Natural killer cell treated with Interleukin-12 subunit alpha and Interleukin-12 subunit beta and Interleukin-15 and Interleukin-18, amount 100 ng/mL, for 72 hours (primary cell): ENCODE results near the gene ALPK3. TPM values are rescaled to one million over a fixed set of nuclear protein-coding genes. Genes with fewer than 3 reads are reported as not detected.
"Not testable (repeated sequence)": the region's sequence is repeated elsewhere in the genome, so short reads cannot be mapped to it uniquely, and the experiment has no call there.

Experiments
- ATAC-seq, 2 donors: fragments of 150-1000 bp; cut with Tn5 transposase in 1 of 2; sonication (Bioruptor Pico), chemical (Tn5 transposase) in 1 of 2; 2 replicates each; pipeline ENCODE4 v1.10.0; 2021
- DNase-seq: peaks from one replicate; pipeline ENCODE4 v3.0.0; 2022; ENCODE audit warnings: low spot score
- H3K27ac Mint-ChIP-seq, 2 donors: 1 replicate in 1 of 2; 2 replicates in 1 of 2; pipeline ENCODE4 v1.8.0; 2022; ENCODE audit warnings: mixed read lengths in 2 of 2, mild to moderate bottlenecking in 1 of 2, moderate library complexity in 1 of 2
- H3K27me3 Mint-ChIP-seq, 2 donors: 1 replicate in 1 of 2; 2 replicates in 1 of 2; pipeline ENCODE4 v1.8.0; 2022; ENCODE audit warnings: mixed read lengths in 2 of 2
- H3K36me3 Mint-ChIP-seq: one replicate; pipeline ENCODE4 v1.8.0; 2022; ENCODE audit warnings: mixed read lengths
- H3K4me1 Mint-ChIP-seq, 2 donors: 1 replicate in 1 of 2; 2 replicates in 1 of 2; pipeline ENCODE4 v1.8.0; 2022; ENCODE audit warnings: low read depth in 2 of 2, mixed read lengths in 2 of 2, mild to moderate bottlenecking in 1 of 2
- H3K4me3 Mint-ChIP-seq: one replicate; pipeline ENCODE4 v1.8.0; 2022; ENCODE audit warnings: mixed read lengths
- H3K9me3 Mint-ChIP-seq: 2 replicates; pipeline ENCODE4 v1.8.0; 2022; ENCODE audit warnings: mixed read lengths
- total RNA-seq, 2 donors: library from RNA; stranded (reverse); gene quantifications; one replicate each; pipeline ENCODE4 v1.2.3, GENCODE V29; 2022

Gene ALPK3
- total RNA-seq, 2 donors from 2014 or later = 0.43 to 0.67 TPM

DNA sequence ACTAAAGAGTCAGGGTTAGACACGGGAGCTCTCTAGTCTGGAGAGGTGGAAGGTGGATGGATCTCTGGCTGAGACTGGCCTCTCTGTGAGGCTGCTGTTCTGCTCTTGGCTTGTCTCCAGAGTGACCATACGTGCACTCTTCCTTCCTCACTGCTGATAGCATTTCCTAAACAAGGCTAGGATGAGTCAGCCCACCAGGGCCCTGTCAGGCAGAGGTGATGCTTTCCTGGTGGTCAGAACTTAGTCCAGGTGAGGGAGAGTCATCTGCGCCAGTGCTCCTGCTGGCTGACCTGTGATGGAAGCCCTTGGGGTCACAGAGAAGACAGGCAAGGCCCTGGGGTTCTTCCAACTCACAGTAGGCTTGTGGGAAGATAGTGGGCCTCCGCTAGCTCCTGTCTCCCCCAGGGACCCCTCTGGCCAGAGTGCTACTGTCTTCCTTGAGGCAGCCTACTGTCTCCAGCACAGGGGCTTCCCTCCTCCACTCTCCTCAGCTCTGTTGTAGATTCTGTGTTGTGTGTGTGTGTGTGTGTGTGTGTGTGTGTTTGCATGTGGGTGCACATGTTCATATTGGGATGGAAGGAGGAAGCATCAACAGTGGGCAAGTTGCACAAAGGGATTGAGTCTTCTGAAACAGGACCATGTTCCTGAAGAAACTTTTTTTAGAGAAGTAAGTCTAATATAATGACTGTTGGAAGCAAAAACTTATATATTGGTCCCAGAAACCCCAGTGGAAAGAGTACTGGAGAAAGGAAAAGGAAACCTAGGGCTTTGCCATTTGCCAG is 16.5 kb downstream of the ALPK3 start:
- Mint-ChIP-seq H3K4me3 (no peak overlapping the region), H3K27ac (no peak overlapping the region), H3K9me3 (no peaks in the 10 kb centered on the region), H3K27me3 (peaks cover 7 to 30% of the 10 kb centered on the region in 2 donors), H3K36me3 (no peaks in the 10 kb centered on the region), H3K4me1 (no peaks in the 10 kb centered on the region)
- DNase-seq (no peak), ATAC-seq (peak in 1 of 2 donors; percentile 24)

DNA sequence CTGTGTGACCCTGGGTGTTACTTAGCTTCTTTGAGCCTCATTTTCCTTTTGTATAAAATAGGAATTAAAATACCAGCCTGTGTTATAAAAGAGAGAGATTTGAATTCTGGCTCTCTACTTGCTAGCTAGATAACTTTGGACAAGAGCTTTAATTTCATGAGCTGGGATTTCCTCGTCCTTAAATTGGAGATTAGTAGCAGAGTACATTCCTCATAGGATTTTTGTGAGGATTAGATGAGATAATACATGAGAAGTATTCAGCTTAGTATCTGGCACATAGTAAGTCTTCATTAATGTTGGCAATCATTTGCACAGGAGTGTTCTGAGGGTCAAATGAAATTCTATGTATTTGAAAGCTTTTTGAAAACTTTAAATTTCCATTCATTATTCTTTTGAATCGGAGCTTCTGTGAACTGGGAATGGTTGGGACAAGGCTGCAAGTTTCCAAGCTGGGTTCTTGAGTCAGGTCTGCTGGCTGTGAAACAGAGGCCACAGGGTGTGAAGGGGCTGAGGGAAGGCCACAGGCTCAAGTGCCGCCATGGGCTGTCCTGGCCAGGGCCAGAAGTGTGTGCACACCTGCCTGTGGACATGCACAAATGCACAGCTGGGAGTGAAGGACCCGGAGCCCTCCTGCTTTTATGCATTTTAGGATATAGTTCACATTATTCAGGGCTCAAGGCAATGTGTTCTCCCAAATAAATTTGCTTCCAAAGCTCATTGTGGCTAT is 17.2 kb downstream of the ALPK3 start:
- DNase-seq = no peak
- Mint-ChIP-seq H3K27ac (no peak overlapping the region), H3K27me3 (peaks cover 7 to 30% of the 10 kb centered on the region in 2 donors), H3K36me3 (no peaks in the 10 kb centered on the region), H3K4me1 (no peaks in the 10 kb centered on the region), H3K9me3 (no peaks in the 10 kb centered on the region), H3K4me3 (no peak overlapping the region)
- no peak for ATAC-seq

DNA sequence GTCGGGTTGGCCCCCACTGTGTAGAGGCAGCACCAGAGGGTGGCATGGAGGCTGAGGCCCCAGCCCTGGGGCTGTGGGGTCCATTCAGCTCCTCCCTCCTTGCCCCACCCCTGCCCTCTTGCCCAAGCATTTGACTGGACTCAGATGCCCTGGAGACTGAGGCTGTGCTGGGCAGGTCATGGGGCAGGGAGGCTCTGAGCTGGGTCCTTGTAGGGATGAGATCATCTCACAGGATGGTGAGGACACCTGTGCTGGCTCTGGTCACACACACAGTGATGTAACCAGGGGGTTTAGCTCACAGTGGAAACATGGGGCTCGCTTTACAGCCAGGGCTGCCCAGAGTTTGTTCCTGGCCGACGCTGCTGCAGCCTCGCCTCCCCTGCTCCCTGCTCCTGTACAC is 17.8 kb downstream of the ALPK3 start:
- Mint-ChIP-seq H3K4me1 (no peaks in the 10 kb centered on the region), H3K4me3 (no peak overlapping the region), H3K9me3 (no peaks in the 10 kb centered on the region), H3K27me3 (peaks cover 7 to 29% of the 10 kb centered on the region in 2 donors), H3K27ac (no peak overlapping the region), H3K36me3 (no peaks in the 10 kb centered on the region)
- DNase-seq (no peak), ATAC-seq (no peak)

DNA sequence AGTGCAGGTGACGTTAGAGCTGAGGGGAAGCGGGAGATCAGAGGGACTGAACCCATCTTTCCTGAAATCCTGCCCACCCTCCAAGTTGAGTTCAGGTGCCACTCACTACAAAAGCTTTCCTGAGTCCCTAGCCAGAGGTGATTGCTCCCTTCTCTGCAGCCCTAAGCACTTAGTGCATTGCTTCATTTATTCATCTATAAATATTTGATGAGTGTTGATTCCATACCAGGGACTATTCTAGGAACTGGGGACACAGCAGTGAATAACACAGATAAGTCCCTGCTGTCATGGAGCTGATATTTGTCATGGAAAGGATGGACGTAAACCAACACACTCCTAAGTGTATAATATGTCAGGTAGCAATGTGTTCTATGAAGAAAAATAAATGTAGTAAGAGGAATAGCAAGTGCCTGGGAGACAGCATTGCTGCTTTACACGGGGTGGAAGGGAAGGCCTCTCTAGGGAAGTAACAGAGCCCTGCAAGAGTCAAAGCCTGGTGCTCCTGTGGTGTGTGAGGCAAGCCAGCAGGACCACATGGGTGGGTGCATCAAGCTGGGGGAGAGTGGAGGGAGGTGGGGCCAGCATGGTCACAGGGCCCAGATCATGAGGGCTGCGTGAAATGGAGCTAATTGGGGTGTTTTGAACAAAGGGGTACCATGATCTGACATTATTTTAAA is 18.6 kb downstream of the ALPK3 start:
- Mint-ChIP-seq H3K27ac (no peak overlapping the region), H3K4me1 (no peaks in the 10 kb centered on the region), H3K9me3 (no peaks in the 10 kb centered on the region), H3K4me3 (no peak overlapping the region), H3K27me3 (peaks cover 7 to 24% of the 10 kb centered on the region in 2 donors), H3K36me3 (no peaks in the 10 kb centered on the region)
- DNase-seq (no peak), ATAC-seq (no peak)

DNA sequence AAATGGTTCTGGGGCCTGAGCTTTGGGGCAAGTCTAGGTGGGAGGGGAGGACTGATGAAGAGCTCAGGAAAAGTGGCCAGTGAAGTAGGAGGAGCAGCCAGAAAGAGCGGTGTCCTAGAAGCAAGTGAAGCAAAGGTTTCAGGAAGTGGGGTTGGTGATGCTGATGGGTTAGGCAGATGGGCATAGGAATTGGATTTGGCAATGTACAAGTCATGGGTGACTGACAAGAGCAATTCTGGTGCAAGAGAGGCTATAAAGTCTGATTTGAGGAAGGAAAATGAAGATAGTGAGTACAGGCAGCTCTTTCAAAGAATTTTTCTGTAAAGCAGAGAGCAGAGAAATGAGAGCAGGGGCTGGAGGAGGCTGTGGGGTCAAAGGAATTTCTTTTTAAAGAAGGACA is 19.7 kb downstream of the ALPK3 start:
- Mint-ChIP-seq H3K36me3 (no peaks in the 10 kb centered on the region), H3K27me3 (peaks cover 7 to 18% of the 10 kb centered on the region in 2 donors), H3K27ac (no peak overlapping the region), H3K9me3 (no peaks in the 10 kb centered on the region), H3K4me1 (no peaks in the 10 kb centered on the region), H3K4me3 (no peak overlapping the region)
- DNase-seq (no peak), ATAC-seq (no peak)

DNA sequence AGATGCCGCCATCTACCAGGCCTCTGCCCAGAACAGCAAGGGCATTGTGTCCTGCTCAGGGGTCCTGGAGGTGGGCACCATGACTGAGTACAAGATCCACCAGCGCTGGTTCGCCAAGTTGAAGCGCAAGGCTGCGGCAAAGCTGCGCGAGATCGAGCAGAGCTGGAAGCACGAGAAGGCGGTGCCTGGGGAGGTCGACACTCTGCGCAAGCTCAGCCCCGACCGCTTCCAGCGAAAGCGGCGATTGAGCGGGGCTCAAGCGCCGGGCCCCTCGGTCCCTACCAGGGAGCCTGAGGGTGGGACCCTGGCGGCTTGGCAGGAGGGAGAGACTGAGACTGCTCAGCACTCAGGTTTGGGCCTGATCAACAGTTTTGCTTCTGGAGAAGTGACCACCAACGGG is 22.6 kb downstream of the ALPK3 start:
- H3K9me3 Mint-ChIP-seq = no peaks in the 10 kb centered on the region
- ATAC-seq (no peak), DNase-seq (no peak)
- no peak overlapping the region for H3K4me3 Mint-ChIP-seq
- H3K27ac Mint-ChIP-seq = no peak overlapping the region
- peaks cover 2 to 18% of the 10 kb centered on the region in 2 donors for H3K27me3 Mint-ChIP-seq
- H3K4me1 Mint-ChIP-seq = no peaks in the 10 kb centered on the region
- no peaks in the 10 kb centered on the region for H3K36me3 Mint-ChIP-seq

DNA sequence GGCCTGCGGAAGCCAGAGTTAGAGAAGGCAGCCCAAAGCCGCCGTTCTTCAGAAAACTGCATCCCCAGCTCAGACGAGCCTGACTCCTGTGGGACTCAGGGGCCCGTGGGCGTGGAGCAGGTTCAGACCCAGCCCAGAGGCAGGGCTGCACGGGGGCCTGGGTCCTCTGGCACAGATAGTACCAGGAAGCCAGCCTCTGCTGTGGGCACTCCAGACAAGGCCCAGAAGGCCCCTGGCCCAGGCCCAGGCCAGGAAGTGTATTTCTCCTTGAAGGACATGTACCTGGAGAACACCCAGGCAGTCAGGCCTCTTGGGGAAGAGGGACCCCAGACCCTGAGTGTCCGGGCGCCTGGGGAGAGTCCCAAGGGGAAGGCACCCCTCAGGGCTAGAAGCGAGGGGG is 23.1 kb downstream of the ALPK3 start:
- H3K4me1 Mint-ChIP-seq = no peaks in the 10 kb centered on the region
- no peaks in the 10 kb centered on the region for H3K36me3 Mint-ChIP-seq
- peaks cover 2 to 18% of the 10 kb centered on the region in 2 donors for H3K27me3 Mint-ChIP-seq

DNA sequence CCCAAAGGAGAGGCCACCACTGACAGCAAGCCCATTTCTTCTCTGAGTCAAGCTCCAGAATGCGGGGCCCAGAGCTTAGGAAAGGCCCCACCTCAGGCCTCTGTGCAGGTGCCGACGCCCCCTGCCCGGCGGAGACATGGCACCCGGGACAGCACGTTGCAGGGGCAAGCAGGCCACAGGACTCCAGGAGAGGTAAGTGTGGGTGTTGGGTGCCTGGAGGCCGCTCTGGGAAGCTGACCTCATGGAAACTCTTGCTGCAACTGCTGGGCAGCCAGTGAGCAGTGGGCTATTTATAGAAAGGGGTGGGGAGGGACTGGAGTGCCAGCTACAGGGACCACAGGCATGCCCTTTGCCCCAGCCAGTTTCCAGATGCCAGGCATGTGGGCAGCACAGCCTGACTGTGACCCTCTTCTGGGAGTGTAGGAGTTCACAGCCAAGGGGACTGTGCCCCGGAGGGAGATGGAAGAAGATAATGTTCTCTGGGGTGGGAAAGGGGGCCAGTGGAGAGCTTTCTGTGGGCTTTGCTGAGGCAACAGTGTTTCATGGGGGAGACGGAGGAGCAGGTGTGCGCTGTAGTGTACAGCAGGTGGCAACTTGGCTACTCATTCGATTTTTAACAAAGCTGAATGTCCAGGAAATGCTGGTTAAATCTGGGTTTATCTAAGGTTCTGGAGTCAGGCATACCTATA is 23.7 kb downstream of the ALPK3 start:
- DNase-seq = no peak
- peaks cover under 1 to 13% of the 10 kb centered on the region in 2 donors for H3K27me3 Mint-ChIP-seq
- no peak for ATAC-seq
- H3K36me3 Mint-ChIP-seq = no peaks in the 10 kb centered on the region
- H3K4me1 Mint-ChIP-seq = no peaks in the 10 kb centered on the region
- H3K9me3 Mint-ChIP-seq = no peaks in the 10 kb centered on the region
- H3K4me3 Mint-ChIP-seq = no peak overlapping the region
- H3K27ac Mint-ChIP-seq = no peak overlapping the region

More for the DNA sequence above, 23.1 kb downstream of the ALPK3 start:
- no peak overlapping the region for H3K4me3 Mint-ChIP-seq
- no peaks in the 10 kb centered on the region for H3K9me3 Mint-ChIP-seq
- no peak for ATAC-seq
- no peak for DNase-seq
- no peak overlapping the region for H3K27ac Mint-ChIP-seq

DNA sequence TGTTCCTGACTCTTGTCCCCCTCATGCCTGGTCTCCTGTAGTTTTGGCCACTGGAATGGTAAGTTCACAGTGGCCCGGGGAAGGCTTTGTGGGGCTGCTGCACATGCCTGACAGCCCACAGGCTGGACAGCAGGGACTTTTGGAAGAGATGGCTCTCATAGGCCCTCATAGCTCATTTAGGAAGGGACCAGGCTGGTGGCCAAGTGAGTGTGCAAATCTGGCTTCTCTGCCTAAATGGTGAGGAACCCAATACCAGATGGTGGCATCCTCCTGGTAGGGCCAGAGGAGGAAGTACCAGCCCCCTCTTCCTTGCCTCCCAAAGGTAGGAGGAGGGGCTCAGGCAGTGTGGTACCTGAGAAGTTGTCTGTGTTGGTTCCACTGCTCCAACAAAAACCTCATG is 25.6 kb downstream of the ALPK3 start:
- Mint-ChIP-seq H3K9me3 (peaks cover 4% of the 10 kb centered on the region), H3K4me1 (no peaks in the 10 kb centered on the region), H3K27me3 (peaks cover 0 to 3% of the 10 kb centered on the region in 2 donors), H3K36me3 (peaks cover 13% of the 10 kb centered on the region), H3K4me3 (no peak overlapping the region), H3K27ac (no peak overlapping the region)
- DNase-seq (no peak), ATAC-seq (no peak)

DNA sequence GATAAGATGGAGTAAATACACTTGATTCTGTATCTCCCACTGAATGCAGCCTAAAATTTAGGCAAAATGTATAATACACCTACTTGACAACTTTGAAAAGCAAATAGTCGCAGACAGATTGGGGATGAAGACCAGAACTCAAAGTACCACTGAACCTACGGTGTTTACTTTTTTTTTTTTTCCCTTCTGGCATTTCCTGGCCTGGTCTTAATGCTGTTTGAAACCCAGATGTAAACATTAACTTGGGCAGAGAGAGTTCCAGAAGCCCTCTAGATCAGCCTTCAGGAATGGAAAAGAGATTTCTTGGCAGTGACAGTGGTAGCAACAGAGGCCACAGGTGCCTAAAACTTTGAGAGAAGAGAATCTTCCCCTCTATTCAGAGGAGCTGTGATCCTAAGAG is 27.8 kb downstream of the ALPK3 start:
- DNase-seq (no peak), ATAC-seq (no peak)
- peaks cover 13% of the 10 kb centered on the region for H3K36me3 Mint-ChIP-seq
- H3K27ac Mint-ChIP-seq = no peak overlapping the region
- H3K9me3 Mint-ChIP-seq = peaks cover 4% of the 10 kb centered on the region
- H3K4me3 Mint-ChIP-seq = no peak overlapping the region
- peaks cover 0 to 6% of the 10 kb centered on the region in 2 donors for H3K27me3 Mint-ChIP-seq
- H3K4me1 Mint-ChIP-seq = no peaks in the 10 kb centered on the region

DNA sequence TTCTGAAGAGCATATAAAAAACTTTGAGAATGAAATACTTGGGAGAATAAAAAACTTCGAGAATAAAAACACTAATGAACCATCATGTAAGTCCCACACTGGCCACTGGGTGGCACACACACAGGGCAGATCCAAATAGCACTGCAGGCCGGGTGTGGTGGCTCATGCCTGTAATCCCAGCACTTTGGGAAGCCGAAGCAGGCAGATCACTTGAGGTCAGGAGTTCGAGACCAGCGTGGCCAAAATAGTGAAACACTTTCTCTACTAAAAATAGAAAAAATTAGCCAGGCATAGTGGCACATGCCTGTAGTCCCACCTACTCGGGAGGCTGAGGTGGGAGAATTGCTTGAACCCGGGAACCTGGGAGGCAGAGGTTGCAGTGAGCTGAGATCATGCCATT is 28.5 kb downstream of the ALPK3 start:
- not testable (repeated sequence) for H3K4me1 Mint-ChIP-seq, H3K4me3 Mint-ChIP-seq, H3K27ac Mint-ChIP-seq, H3K9me3 Mint-ChIP-seq, H3K27me3 Mint-ChIP-seq, DNase-seq
- H3K36me3 Mint-ChIP-seq = peaks cover 13% of the 10 kb centered on the region
- ATAC-seq = peak in 1 of 2 donors; percentile 61

DNA sequence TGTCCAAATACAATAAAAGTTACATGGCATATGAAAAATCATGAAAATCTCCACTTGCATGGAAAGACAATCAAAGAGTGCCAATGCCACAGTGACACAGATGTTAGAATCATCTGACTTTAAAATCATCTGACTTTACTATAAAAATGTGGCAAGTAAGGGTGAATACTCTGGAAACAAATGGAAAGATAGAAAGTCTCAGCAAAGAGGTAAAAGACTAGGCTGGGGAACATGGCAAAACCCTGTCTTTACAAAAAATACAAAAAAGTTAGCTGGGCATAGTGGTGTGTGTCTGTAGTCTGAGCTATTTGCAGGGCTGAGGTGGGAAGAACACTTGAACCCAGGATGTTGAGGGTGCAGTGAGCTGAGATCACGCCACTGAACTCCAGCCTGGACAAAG is 29.1 kb downstream of the ALPK3 start:
- Mint-ChIP-seq H3K4me3 (no peak overlapping the region), H3K4me1 (no peaks in the 10 kb centered on the region), H3K9me3 (peaks cover 4% of the 10 kb centered on the region), H3K36me3 (peaks cover 13% of the 10 kb centered on the region), H3K27ac (no peak overlapping the region), H3K27me3 (peaks cover 0 to 6% of the 10 kb centered on the region in 2 donors)
- no peak for DNase-seq
- no peak for ATAC-seq

DNA sequence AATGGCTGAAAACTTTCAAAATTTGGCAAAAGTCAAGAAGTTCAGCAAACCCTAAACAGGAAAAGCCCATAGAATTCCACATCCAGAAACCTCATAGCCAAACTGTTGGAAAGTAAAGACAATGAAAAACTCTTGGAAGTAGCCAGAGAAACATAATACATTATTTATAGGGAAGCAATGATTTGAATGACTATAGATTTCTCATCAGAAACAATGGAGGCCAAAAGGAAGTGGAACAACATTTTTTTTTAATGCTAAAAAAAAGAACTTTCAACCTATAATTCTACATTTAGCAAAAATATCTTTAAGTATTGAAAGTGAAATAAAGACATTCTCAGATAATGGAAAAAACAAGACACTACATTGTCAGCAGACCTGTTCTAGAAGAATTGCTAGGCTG is 30.2 kb downstream of the ALPK3 start:
- Mint-ChIP-seq H3K4me3 (no peak overlapping the region), H3K27ac (no peak overlapping the region), H3K9me3 (peaks cover 4% of the 10 kb centered on the region), H3K4me1 (no peaks in the 10 kb centered on the region), H3K27me3 (peaks cover 0 to 6% of the 10 kb centered on the region in 2 donors), H3K36me3 (peaks cover 13% of the 10 kb centered on the region)
- no peak for ATAC-seq
- DNase-seq = no peak
